Neural cell (in vitro differentiated cells): ENCODE measurements around the gene VARS1.

Experiments used
- EP300 ChIP-seq: fragments of 450-650 bp; conservative IDR thresholded peaks from 2 replicates; pipeline ENCODE4 v1.6.1; 2014; ENCODE audit warnings: antibody characterized with exemption, mild to moderate bottlenecking, moderate library complexity; ENCODE audit not compliant: poor library complexity, severe bottlenecking
- MXI1 ChIP-seq: fragments of 450-650 bp; conservative IDR thresholded peaks from 2 replicates; pipeline ENCODE4 v1.6.1; 2014; ENCODE audit warnings: antibody characterized with exemption, mild to moderate bottlenecking; ENCODE audit not compliant: poor library complexity, severe bottlenecking
- POLR2AphosphoS5 ChIP-seq: IDR thresholded peaks from 2 replicates; pipeline ENCODE4 v1.6.1; 2012
- TF ChIP-seq, protein P1 (sequence below): fragments of 450-650 bp; IDR thresholded peaks from 2 replicates; pipeline ENCODE4 v1.5.1; 2014; ENCODE audit warnings: antibody characterized with exemption, mild to moderate bottlenecking, moderate library complexity; ENCODE audit not compliant: poor library complexity, severe bottlenecking
- TF ChIP-seq, protein P2 (sequence below): IDR thresholded peaks from 2 replicates; pipeline ENCODE4 v1.6.1; 2012; ENCODE audit warnings: borderline replicate concordance

DNA sequence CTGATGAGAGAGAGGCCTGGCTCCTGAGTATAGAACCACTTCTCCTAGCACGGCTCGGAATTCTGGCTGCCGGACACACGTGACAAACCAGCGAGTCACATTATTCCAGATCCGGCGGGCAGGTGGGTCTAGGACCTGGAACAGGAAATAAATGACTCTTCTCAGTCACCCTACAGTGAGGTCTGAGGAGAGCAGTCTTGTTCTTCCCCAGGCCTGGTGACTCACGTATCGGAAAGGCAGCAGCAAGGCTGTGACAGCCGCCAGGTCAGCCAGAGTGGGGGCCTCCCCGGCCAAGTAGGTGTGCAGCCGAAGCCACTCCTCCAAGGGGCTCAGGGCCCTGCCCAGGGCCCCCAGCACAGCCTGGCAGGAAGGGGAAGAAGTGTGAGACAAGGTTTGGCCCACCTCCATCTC, 2.8 kb downstream of the VARS1 start:
- TF ChIP-seq, protein P1, sequence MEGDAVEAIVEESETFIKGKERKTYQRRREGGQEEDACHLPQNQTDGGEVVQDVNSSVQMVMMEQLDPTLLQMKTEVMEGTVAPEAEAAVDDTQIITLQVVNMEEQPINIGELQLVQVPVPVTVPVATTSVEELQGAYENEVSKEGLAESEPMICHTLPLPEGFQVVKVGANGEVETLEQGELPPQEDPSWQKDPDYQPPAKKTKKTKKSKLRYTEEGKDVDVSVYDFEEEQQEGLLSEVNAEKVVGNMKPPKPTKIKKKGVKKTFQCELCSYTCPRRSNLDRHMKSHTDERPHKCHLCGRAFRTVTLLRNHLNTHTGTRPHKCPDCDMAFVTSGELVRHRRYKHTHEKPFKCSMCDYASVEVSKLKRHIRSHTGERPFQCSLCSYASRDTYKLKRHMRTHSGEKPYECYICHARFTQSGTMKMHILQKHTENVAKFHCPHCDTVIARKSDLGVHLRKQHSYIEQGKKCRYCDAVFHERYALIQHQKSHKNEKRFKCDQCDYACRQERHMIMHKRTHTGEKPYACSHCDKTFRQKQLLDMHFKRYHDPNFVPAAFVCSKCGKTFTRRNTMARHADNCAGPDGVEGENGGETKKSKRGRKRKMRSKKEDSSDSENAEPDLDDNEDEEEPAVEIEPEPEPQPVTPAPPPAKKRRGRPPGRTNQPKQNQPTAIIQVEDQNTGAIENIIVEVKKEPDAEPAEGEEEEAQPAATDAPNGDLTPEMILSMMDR, result no peak
- no peak for TF ChIP-seq MXI1
- no peak for TF ChIP-seq POLR2AphosphoS5
- TF ChIP-seq, protein P2, sequence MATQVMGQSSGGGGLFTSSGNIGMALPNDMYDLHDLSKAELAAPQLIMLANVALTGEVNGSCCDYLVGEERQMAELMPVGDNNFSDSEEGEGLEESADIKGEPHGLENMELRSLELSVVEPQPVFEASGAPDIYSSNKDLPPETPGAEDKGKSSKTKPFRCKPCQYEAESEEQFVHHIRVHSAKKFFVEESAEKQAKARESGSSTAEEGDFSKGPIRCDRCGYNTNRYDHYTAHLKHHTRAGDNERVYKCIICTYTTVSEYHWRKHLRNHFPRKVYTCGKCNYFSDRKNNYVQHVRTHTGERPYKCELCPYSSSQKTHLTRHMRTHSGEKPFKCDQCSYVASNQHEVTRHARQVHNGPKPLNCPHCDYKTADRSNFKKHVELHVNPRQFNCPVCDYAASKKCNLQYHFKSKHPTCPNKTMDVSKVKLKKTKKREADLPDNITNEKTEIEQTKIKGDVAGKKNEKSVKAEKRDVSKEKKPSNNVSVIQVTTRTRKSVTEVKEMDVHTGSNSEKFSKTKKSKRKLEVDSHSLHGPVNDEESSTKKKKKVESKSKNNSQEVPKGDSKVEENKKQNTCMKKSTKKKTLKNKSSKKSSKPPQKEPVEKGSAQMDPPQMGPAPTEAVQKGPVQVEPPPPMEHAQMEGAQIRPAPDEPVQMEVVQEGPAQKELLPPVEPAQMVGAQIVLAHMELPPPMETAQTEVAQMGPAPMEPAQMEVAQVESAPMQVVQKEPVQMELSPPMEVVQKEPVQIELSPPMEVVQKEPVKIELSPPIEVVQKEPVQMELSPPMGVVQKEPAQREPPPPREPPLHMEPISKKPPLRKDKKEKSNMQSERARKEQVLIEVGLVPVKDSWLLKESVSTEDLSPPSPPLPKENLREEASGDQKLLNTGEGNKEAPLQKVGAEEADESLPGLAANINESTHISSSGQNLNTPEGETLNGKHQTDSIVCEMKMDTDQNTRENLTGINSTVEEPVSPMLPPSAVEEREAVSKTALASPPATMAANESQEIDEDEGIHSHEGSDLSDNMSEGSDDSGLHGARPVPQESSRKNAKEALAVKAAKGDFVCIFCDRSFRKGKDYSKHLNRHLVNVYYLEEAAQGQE, result no peak
- TF ChIP-seq EP300, result no peak
